ENCODE data around the gene ATRIP. TPM values are rescaled to one million over a fixed set of nuclear protein-coding genes. Genes with fewer than 3 reads are reported as not detected.
A peak's percentile ranks its signal among the peaks of the same experiment; 100 is the strongest.
"Not testable (repeated sequence)": the region's sequence is repeated elsewhere in the genome, so short reads cannot be mapped to it uniquely, and the experiment has no call there.

The ATRIP gene
- total and polyA plus RNA-seq, 8 donors, result 2.3 to 34.4 (median 4.6) TPM

GRCh38 chr3:48399387-48400172, 47.0 kb upstream of the ATRIP start:
- intact Hi-C loops (cut with DNase I; ENCODE audit: low total_unique reads), result loop anchor here (2.0 kb wide), 1 partner anchor 35 kb away; no protein-coding TSS in a partner anchor
- no peak overlapping the region for H3K27ac ChIP-seq
- no peak overlapping the region for H3K4me3 ChIP-seq
- H3K4me1 ChIP-seq, result peaks cover 0 to 21% (median 16%) of the 10 kb centered on the region in 4 donors
- H3K9me3 ChIP-seq, result no peaks in the 10 kb centered on the region
- 33 to 75% (median 48%) methylated on average over 4 of the region's 4 CpGs for WGBS, 5 donors
- DNase-seq, result peak in 1 of 2 donors; percentile 41
- peaks cover 10 to 18% (median 12%) of the 10 kb centered on the region in 4 donors for H3K36me3 ChIP-seq
- TF ChIP-seq EP300 (IDR thresholded peaks at IDR 0.05) (no peak), POLR2A (IDR thresholded peaks at IDR 0.05) (no peak)
- TF ChIP-seq, protein P1, sequence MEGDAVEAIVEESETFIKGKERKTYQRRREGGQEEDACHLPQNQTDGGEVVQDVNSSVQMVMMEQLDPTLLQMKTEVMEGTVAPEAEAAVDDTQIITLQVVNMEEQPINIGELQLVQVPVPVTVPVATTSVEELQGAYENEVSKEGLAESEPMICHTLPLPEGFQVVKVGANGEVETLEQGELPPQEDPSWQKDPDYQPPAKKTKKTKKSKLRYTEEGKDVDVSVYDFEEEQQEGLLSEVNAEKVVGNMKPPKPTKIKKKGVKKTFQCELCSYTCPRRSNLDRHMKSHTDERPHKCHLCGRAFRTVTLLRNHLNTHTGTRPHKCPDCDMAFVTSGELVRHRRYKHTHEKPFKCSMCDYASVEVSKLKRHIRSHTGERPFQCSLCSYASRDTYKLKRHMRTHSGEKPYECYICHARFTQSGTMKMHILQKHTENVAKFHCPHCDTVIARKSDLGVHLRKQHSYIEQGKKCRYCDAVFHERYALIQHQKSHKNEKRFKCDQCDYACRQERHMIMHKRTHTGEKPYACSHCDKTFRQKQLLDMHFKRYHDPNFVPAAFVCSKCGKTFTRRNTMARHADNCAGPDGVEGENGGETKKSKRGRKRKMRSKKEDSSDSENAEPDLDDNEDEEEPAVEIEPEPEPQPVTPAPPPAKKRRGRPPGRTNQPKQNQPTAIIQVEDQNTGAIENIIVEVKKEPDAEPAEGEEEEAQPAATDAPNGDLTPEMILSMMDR (IDR thresholded peaks at IDR 0.05), result no peak
- H3K27me3 ChIP-seq, result peaks cover 0 to 4% (median 0%) of the 10 kb centered on the region in 3 donors

DNA sequence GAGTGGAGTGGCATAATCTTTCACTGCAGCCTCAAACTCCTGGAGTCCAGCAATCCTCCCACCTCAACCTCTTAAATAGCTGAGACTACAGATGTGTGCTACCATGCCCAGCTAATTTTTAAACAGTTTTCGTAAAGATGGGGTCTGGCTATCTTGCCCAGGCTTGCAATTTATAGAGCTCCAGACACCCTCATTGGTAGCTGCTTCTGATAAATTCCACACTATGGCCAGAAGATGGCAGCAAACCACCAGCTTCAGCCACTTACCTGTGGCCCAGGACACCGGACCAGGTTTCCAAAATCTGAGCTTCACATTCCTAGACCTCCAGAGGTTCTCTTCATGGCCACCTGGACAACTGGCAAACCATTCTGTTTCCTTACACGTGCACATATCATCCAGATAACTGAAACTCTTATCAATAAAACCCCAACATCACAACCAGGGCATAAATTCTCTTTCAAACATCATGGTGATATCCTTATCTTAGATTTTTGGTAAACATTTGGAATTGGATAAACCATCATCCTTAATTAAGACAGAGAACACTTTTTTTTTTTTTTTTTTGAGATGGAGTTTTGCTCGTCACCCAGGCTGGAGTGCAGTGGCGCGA, 45.6 kb upstream of the ATRIP start:
- 46 to 56% (median 52%) methylated on average over 6 of the region's 6 CpGs for WGBS, 5 donors
- Histone ChIP-seq H3K4me3 (no peak overlapping the region), H3K27me3 (peaks cover 0 to 4% (median 0%) of the 10 kb centered on the region in 3 donors), H3K9me3 (no peaks in the 10 kb centered on the region), H3K27ac (peak overlapping the region in 4 of 5 donors; percentile 57 to 87 (median 78)), H3K36me3 (peaks cover 17 to 32% (median 25%) of the 10 kb centered on the region in 4 donors), H3K4me1 (peaks cover 0 to 21% (median 16%) of the 10 kb centered on the region in 4 donors)
- intact Hi-C loops (cut with DNase I; ENCODE audit: low total_unique reads), result loop anchor here (2.0 kb wide), 1 partner anchor 34 kb away; no protein-coding TSS in a partner anchor
- TF ChIP-seq EP300 (IDR thresholded peaks at IDR 0.05) (no peak), POLR2A (IDR thresholded peaks at IDR 0.05) (no peak)
- TF ChIP-seq, protein P1 (IDR thresholded peaks at IDR 0.05), result peak in 5 of 7 experiments; percentile 64 to 91 (median 79)
- peak; percentile 69 to 89 for DNase-seq

DNA sequence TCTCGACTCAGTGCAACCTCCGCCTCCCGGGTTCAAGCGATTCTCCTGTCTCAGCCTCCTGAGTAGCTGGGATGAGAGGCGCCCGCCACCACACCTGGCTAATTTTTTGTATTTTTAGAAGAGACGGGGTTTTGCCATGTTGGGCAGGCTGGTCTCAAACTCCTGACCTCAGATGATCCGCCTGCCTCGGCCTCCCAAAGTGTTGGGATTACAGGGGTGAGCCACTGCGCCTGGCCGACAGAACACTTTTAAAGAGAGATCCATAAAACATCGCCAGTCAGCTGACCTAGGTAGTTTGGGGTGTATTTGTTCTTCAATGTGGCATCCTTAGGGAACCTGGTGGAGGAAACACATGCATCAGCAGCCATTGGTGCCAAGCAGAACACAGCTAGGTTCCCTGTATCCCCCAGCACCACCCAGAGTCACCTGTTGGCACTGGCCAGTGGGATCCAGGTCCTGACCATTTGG, 45.1 kb upstream of the ATRIP start:
- H3K9me3 ChIP-seq, H3K27me3 ChIP-seq, H3K4me3 ChIP-seq: not testable (repeated sequence)
- peaks cover 0 to 21% (median 16%) of the 10 kb centered on the region in 4 donors for H3K4me1 ChIP-seq
- peak overlapping the region; percentile 3 to 87 (median 78) for H3K27ac ChIP-seq
- H3K36me3 ChIP-seq, result peaks cover 22 to 37% (median 30%) of the 10 kb centered on the region in 4 donors
- DNase-seq, result peak in 1 of 2 donors; percentile 9
- 86 to 94% (median 88%) methylated on average over 12 of the region's 12 CpGs for WGBS, 5 donors
- intact Hi-C loops (cut with DNase I; ENCODE audit: low total_unique reads), result loop anchor here (2.0 kb wide), 1 partner anchor 33 kb away; no protein-coding TSS in a partner anchor

DNA sequence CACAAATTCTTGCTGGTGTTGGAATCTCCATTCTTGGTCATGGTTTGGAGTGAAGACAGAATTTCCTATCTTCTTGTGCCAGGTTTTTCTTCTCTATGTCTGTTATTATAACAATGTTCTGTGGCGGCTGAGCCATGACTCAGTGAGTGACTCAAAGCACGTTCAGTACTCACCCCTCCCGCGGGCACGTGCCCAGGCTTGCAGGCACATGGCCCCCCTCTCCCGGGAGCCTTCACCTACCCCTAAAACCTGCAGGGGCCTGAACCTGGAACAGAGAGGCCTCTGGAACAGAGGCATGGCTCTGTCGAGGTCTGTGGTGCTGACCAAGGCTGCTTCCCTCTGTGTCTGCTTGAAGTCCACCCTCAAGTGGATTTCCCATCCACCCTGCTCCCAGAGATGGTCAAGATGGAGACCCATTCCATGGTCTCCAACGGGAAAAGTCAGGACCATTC, 44.2 kb upstream of the ATRIP start:
- H3K4me3 ChIP-seq, result no peak overlapping the region
- H3K36me3 ChIP-seq, result peaks cover 25 to 45% (median 39%) of the 10 kb centered on the region in 4 donors
- 20 to 41% (median 35%) methylated on average over 6 to 8 of the region's 8 CpGs for WGBS, 5 donors
- peaks cover 0 to 21% (median 16%) of the 10 kb centered on the region in 4 donors for H3K4me1 ChIP-seq
- intact Hi-C loops (cut with DNase I; ENCODE audit: low total_unique reads), result no loop called here
- peak overlapping the region in 4 of 5 donors; percentile 57 to 87 (median 78) for H3K27ac ChIP-seq
- no peaks in the 10 kb centered on the region for H3K27me3 ChIP-seq
- TF ChIP-seq EP300 (IDR thresholded peaks at IDR 0.05) (peak; percentile 78), POLR2A (IDR thresholded peaks at IDR 0.05) (no peak), POLR2AphosphoS5 (IDR thresholded peaks at IDR 0.05) (peak; percentile 14 to 81 (median 66))
- TF ChIP-seq, protein P1 (IDR thresholded peaks at IDR 0.05), result no peak
- H3K9me3 ChIP-seq, result no peaks in the 10 kb centered on the region
- DNase-seq, result peak; percentile 59 to 73

Measured in stomach (tissue), 9 donors.